PFSK-1 (cell line): Measurements from ENCODE around the gene INTS14.

Experiments used
- FOXP2 ChIP-seq: optimal IDR thresholded peaks from 2 replicates; pipeline ENCODE3; 2011; ENCODE audit warnings: borderline replicate concordance, control low read depth, inconsistent platforms; ENCODE audit not compliant: insufficient read depth; ENCODE audit errors: extremely low read length, extremely low read depth
- POLR2AphosphoS5 ChIP-seq: IDR thresholded peaks from 2 replicates; pipeline ENCODE4 v1.6.1; 2012; ENCODE audit warnings: low read depth, mild to moderate bottlenecking, control low read depth, low read length, moderate library complexity
- REST ChIP-seq, 2 experiments: IDR thresholded peaks; 2 replicates each; pipeline versions ENCODE4 v1.6.1 to v1.8.0; 2011 to 2012; ENCODE audit warnings: low read depth in 2 of 2, low read length in 2 of 2, control low read depth in 1 of 2, inconsistent platforms in 1 of 2, mild to moderate bottlenecking in 1 of 2, moderate library complexity in 1 of 2; ENCODE audit not compliant: insufficient read depth in 1 of 2
- SIN3A ChIP-seq: IDR thresholded peaks from 2 replicates; pipeline ENCODE4 v1.6.1; 2012; ENCODE audit warnings: mild to moderate bottlenecking, low read length, moderate library complexity, borderline replicate concordance; ENCODE audit not compliant: insufficient read depth
- TAF1 ChIP-seq: IDR thresholded peaks from 2 replicates; pipeline ENCODE4 v1.6.1; 2012; ENCODE audit warnings: low read length, control low read depth, borderline replicate concordance; ENCODE audit not compliant: insufficient read depth

DNA sequence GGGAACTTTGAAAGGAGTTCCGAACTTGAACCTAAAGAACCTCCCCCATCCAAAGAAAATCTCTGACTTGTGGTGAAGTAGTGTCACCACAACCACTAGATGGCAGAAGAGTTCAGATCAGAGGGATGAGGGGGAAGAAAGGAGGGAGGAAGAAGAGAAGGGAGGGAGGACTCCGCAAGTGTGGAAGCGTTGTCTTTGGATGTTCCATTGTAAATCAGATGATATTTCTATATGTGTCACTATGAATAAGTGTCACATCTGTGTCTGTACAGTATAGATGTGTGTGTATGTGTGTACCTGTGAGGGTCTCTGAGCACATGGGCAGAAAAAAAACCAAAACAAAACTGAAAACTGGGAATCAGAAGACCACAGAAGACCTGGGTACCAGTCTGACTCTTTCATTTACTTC is 27.8 kb upstream of the INTS14 start:
- TF ChIP-seq POLR2AphosphoS5 (no peak), REST (IDR thresholded peaks at IDR 0.05; ENCODE audit: insufficient read depth in 1 of 2, low read depth in 2 of 2, low read length in 2 of 2) (no peak), TAF1 (no peak), SIN3A (no peak), FOXP2 (no peak)
